ENCODE results near the gene MESP2. TPM values are rescaled to one million over a fixed set of nuclear protein-coding genes. Genes with fewer than 3 reads are reported as not detected.

Gene MESP2
- total and polyA plus RNA-seq, 9 of the 15 experiments (the other 6 are each of a cell fraction or from before 2014, with no cell fraction given) = 0.08 to 0.82 (median 0.37) TPM

DNA sequence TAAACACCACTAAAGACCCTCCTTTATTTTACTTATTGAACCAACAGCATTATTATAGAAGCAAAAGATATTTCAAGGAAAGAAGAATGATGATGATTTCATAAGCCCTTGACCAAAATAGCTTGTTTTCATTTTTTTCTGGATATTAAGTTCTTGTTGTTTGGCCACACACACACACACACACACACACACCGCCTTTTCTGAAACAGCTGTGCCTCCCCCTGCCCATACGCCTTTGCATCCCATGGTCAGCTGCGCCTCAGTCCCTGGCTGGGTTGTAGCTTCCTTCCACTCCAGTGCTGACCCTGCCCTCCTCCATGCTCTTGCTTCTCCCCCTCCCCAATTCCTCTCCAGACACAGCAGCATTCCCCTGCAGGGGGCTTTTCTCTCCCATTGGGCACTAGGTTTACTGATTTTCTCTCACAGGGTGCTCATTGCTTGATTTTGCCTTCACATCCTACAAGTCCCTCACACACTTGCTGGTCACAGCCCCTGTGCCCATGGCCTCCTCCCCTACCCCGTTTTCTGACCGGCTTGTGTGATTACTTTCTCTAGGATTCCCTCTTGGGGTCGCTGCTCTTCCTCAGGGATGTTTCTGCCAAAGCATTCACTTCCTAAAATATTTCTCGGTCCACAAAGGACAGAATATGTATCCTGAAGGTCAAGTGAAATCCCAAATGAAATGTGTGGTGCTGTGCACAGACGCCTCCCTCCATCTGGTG, 43.5 kb upstream of the MESP2 start:
- H2AFZ ChIP-seq (ENCODE audit: low read depth, low read length) = no peak overlapping the region
- H3K4me1 ChIP-seq (replicated peaks in 1 of 2; ENCODE audit: control insufficient read depth in 2 of 2, insufficient read depth in 2 of 2, low read length in 2 of 2) = no peaks in the 10 kb centered on the region
- H3K4me3 ChIP-seq = no peak overlapping the region
- no peak for ATAC-seq
- H3K79me2 ChIP-seq (ENCODE audit: control insufficient read depth, insufficient read depth, low read length) = no peaks in the 10 kb centered on the region
- H3K9ac ChIP-seq (ENCODE audit: insufficient read depth in 1 of 2, low read depth in 2 of 2, low read length in 2 of 2) = no peak overlapping the region
- TF ChIP-seq ZSCAN32 (CRISPR knock-in tag; IDR thresholded peaks at IDR 0.05) (no peak), CTCF (IDR thresholded peaks at IDR 0.05 in 2 of 3, conservative IDR thresholded peaks at IDR 0.05 in 1 of 3; ENCODE audit: insufficient read depth in 2 of 3, low read depth in 1 of 3, low read length in 3 of 3) (peak in 1 of 3 experiments; percentile 11; a peak in 1 of 6 replicates), ZBTB40 (IDR thresholded peaks at IDR 0.05) (no peak), ZBTB40 (CRISPR knock-in tag; IDR thresholded peaks at IDR 0.05) (no peak)
- intact Hi-C loops (cut with micrococcal nuclease) (no loop called here), in situ Hi-C loops (cut with MboI) (loop anchor here (10.0 kb wide), 1 partner anchor 342 kb away; no protein-coding TSS in a partner anchor)
- ChIA-PET POLR2A (interaction anchor here (1.0 kb wide), 1 partner anchor 30 kb away, joined by 4 read pairs; no protein-coding TSS in a partner anchor), CTCF (ENCODE audit: low intra/inter-chr PET ratio) (no interaction called here)
- H3K27me3 ChIP-seq (ENCODE audit: control insufficient read depth in 2 of 2, insufficient read depth in 2 of 2, low read length in 2 of 2) = peaks cover 11 to 56% of the 10 kb centered on the region in 2 experiments; a peak in 4 of 5 replicates
- FAIRE-seq = no peak
- H3K9me3 ChIP-seq (replicated peaks; ENCODE audit: control insufficient read depth, insufficient read depth, low read depth, low read length) = no peaks in the 10 kb centered on the region
- H3K27ac ChIP-seq (ENCODE audit: extremely low read depth, low read depth, low read length) = no peak overlapping the region
- no peaks in the 10 kb centered on the region for H3K36me3 ChIP-seq (ENCODE audit: control insufficient read depth, insufficient read depth, low read length)
- under 1% methylated on average over 8 of the region's 8 CpGs for WGBS (ENCODE audit: insufficient coverage, low coverage, missing lambda C conversion rate)
- BruUV-seq (replicated peaks) = no TSS peak
- no peaks in the 10 kb centered on the region for H3K9me1 ChIP-seq (ENCODE audit: control insufficient read depth, insufficient read depth, low read length)
- DNase-seq (ENCODE audit: extremely low read depth in 1 of 4, low spot score in 3 of 4) = no peak
- no peak overlapping the region for H3K4me2 ChIP-seq (ENCODE audit: insufficient read depth, low read length)
- no peaks in the 10 kb centered on the region for H4K20me1 ChIP-seq (replicated peaks; ENCODE audit: control insufficient read depth, insufficient read depth, low read length)
